ENCODE results near the gene EIF4H.

GRCh38 chr7:74220229-74220628 is 46.1 kb downstream of the EIF4H start:
- TF ChIP-seq POLR2AphosphoS5 (IDR thresholded peaks at IDR 0.05; ENCODE audit: low read depth, low read length) (no peak), SIN3A (IDR thresholded peaks at IDR 0.05; ENCODE audit: borderline replicate concordance, insufficient read depth, low read length) (no peak), REST (IDR thresholded peaks at IDR 0.05; ENCODE audit: insufficient read depth in 1 of 2, low read depth in 2 of 2, low read length in 2 of 2) (no peak), TAF1 (IDR thresholded peaks at IDR 0.05; ENCODE audit: borderline replicate concordance, insufficient read depth, low read length) (no peak)

Measured in PFSK-1 (cell line).